HepG2 (cell line): ENCODE data around the gene TASP1. TPM values are rescaled to one million over a fixed set of nuclear protein-coding genes. Genes with fewer than 3 reads are reported as not detected.

ENCODE experiments used
- ATAC-seq: fragments of 200-7000 bp; cut with Tn5 transposase; 3 replicates; pipeline ENCODE4 v1.9.1; 2020; ENCODE audit warnings: mild to moderate bottlenecking, moderate library complexity
- BruUV-seq: library from RNA; stranded (reverse); fragments of 400-500 nt; replicated peaks from 2 replicates; lab custom pipeline; 2021; lab: Mats Ljungman, UMichigan
- CTCF ChIA-PET: fragments of 300-600 bp; formaldehyde crosslinking; extraction: SDS; loops from one replicate; lab custom pipeline; 2021; ENCODE audit warnings: low total read pairs, inconsistent platforms, low intra/inter-chr PET ratio; lab: Yijun Ruan, JAX
- POLR2A ChIA-PET: fragments of 350-600 bp; sonication (Branson Sonifier 250); formaldehyde crosslinking; loops from one replicate; lab custom pipeline; 2020; ENCODE audit warnings: antibody characterized with exemption, inconsistent platforms; lab: Yijun Ruan, JAX
- DNase-seq: peaks from one replicate; pipeline ENCODE4 v3.0.0-alpha.2; 2015; ENCODE audit warnings: low spot score
- FAIRE-seq: peaks from 3 replicates; lab custom pipeline; 2011; peaks lifted over from hg19 to GRCh38; lab: Jason Lieb, UNC
- H2AFZ ChIP-seq: one replicate; pipeline ENCODE4 v1.6.1; 2011; ENCODE audit warnings: low read length, inconsistent platforms
- H3K27ac ChIP-seq: fragments of 300-600 bp; 3 replicates; pipeline ENCODE4 v1.8.0; 2011; ENCODE audit warnings: mixed run types, mild to moderate bottlenecking, mixed read lengths, low read length, inconsistent platforms; ENCODE audit not compliant: insufficient read depth; ENCODE audit errors: extremely low read length
- H3K27me3 ChIP-seq, 2 experiments: fragments of 200-600 bp in 1 of 2; 2 replicates in 1 of 2; 3 replicates in 1 of 2; pipeline versions ENCODE4 v1.6.0 to v1.8.0; 2011; ENCODE audit warnings: low read length in 2 of 2, mild to moderate bottlenecking in 2 of 2, moderate library complexity in 2 of 2, inconsistent platforms in 1 of 2; ENCODE audit not compliant: insufficient read depth in 2 of 2, control insufficient read depth in 1 of 2
- H3K36me3 ChIP-seq, 2 experiments: fragments of 200-600 bp in 1 of 2; replicated peaks in 1 of 2; 2 replicates in 1 of 2; 3 replicates in 1 of 2; pipeline versions ENCODE4 v1.5.1 to v1.8.0; 2011; ENCODE audit warnings: low read length in 2 of 2, inconsistent platforms in 1 of 2; ENCODE audit not compliant: insufficient read depth in 2 of 2, control insufficient read depth in 1 of 2
- H3K4me1 ChIP-seq: 2 replicates; pipeline ENCODE4 v1.5.1; 2012; ENCODE audit warnings: low read length, inconsistent platforms; ENCODE audit not compliant: insufficient read depth
- H3K4me2 ChIP-seq: 2 replicates; pipeline ENCODE4 v1.6.0; 2011; ENCODE audit warnings: low read depth, low read length, inconsistent platforms
- H3K4me3 ChIP-seq, 3 experiments: fragments of 200-600 bp in 1 of 3; sonication (generic), shearing (Covaris generic) in 1 of 3; replicated peaks in 1 of 3; 2 replicates each; pipeline ENCODE4 v1.5.1; 2011 to 2016; ENCODE audit warnings: low read length in 3 of 3, inconsistent platforms in 2 of 3, low read depth in 2 of 3, mild to moderate bottlenecking in 2 of 3, control low read depth in 1 of 3, mixed read lengths in 1 of 3; ENCODE audit not compliant: insufficient read depth in 1 of 3
- H3K79me2 ChIP-seq: one replicate; pipeline ENCODE4 v1.6.1; 2011; ENCODE audit warnings: low read length, inconsistent platforms; ENCODE audit not compliant: insufficient read depth
- H3K9ac ChIP-seq: 2 replicates; pipeline ENCODE4 v1.6.0; 2011; ENCODE audit warnings: mild to moderate bottlenecking, low read depth, low read length, inconsistent platforms; ENCODE audit not compliant: insufficient read depth
- H3K9me3 ChIP-seq: 2 replicates; pipeline ENCODE4 v1.5.1; 2012; ENCODE audit warnings: mild to moderate bottlenecking, low read length
- H4K20me1 ChIP-seq: 2 replicates; pipeline ENCODE4 v1.6.0; 2011; ENCODE audit warnings: inconsistent platforms, mild to moderate bottlenecking, low read length, moderate library complexity; ENCODE audit not compliant: insufficient read depth
- ATF1 ChIP-seq: IDR thresholded peaks from 2 replicates; pipeline ENCODE4 v1.6.1; 2016; ENCODE audit warnings: mild to moderate bottlenecking, control low read depth
- CEBPG ChIP-seq: IDR thresholded peaks from 2 replicates; pipeline ENCODE4 v1.6.1; 2016
- FOXA1 ChIP-seq, 2 experiments: fragments of 450-650 bp in 1 of 2; sonication (generic) in 1 of 2; formaldehyde crosslinking in 1 of 2; IDR thresholded peaks; 2 replicates each; pipeline versions ENCODE4 v1.4.0 to v1.6.1; 2016 to 2020; ENCODE audit warnings: missing genetic modification reagents in 1 of 2
- JUNB ChIP-seq: sonication (generic); formaldehyde crosslinking; IDR thresholded peaks from 2 replicates; pipeline ENCODE4 v1.8.0; 2022; ENCODE audit warnings: missing genetic modification reagents, mild to moderate bottlenecking, borderline replicate concordance
- JUND ChIP-seq: sonication (generic); formaldehyde crosslinking; IDR thresholded peaks from 2 replicates; pipeline ENCODE4 v1.8.0; 2022; ENCODE audit warnings: mild to moderate bottlenecking, missing genetic modification reagents
- KLF9 ChIP-seq: IDR thresholded peaks from 2 replicates; pipeline ENCODE4 v1.6.1; 2016; ENCODE audit warnings: low read depth
- SCMH1 ChIP-seq: sonication (generic); formaldehyde crosslinking; IDR thresholded peaks from 2 replicates; pipeline ENCODE4 v1.9.0; 2021; ENCODE audit warnings: missing genetic modification reagents, mild to moderate bottlenecking, borderline replicate concordance
- SIX1 ChIP-seq: sonication (generic); formaldehyde crosslinking; IDR thresholded peaks from 2 replicates; pipeline ENCODE4 v1.4.0; 2020; ENCODE audit warnings: missing genetic modification reagents, borderline replicate concordance
- TCF12 ChIP-seq, 2 experiments: fragments of 450-650 bp in 1 of 2; sonication (generic) in 1 of 2; formaldehyde crosslinking in 1 of 2; IDR thresholded peaks; 2 replicates each; pipeline versions ENCODE4 v1.6.1 to v1.8.0; 2017 to 2022; ENCODE audit warnings: antibody characterized with exemption in 1 of 2, mild to moderate bottlenecking in 1 of 2, missing genetic modification reagents in 1 of 2, moderate library complexity in 1 of 2
- ZFP91 ChIP-seq: sonication (generic); formaldehyde crosslinking; IDR thresholded peaks from 2 replicates; pipeline ENCODE4 v1.9.0; 2022; ENCODE audit warnings: missing genetic modification reagents, mild to moderate bottlenecking, borderline replicate concordance
- ZNF776 ChIP-seq: sonication (generic); formaldehyde crosslinking; IDR thresholded peaks from 2 replicates; pipeline ENCODE4 v1.4.0; 2020; ENCODE audit warnings: mild to moderate bottlenecking, missing genetic modification reagents
- WGBS: methylation state at CpG from one replicate; pipeline ENCODE4 v1.1.6; 2017; ENCODE audit warnings: low lambda C conversion rate; 5-methylcytosine and 5-hydroxymethylcytosine counted together
- in situ Hi-C: cut with HindIII; loops from 2 replicates; pipeline ENCODE4 v1.10.0; 2017; ENCODE audit warnings: low pct_unique_long_range_greater_than_20kb; ENCODE audit not compliant: extremely low pct_ligation_motif_present
- intact Hi-C: fragments of 100-400 bp; cut with micrococcal nuclease; formaldehyde crosslinking; loops from one replicate; pipeline ENCODE4 v1.10.0; 2022; ENCODE audit not compliant: unreplicated experiment
- polyA plus RNA-seq, 8 experiments: library from polyadenylated mRNA; depleted of rRNA in 3 of 8; stranded (reverse) in 7 of 8; unstranded in 1 of 8; fragments of >200 nt; fragmentation: Illumina TruSeq in 4 of 8; extraction: Trizol in 4 of 8; gene quantifications; 2 replicates each; pipeline versions ENCODE4 v1.2.1 to v1.2.3, GENCODE V29; 2011 to 2016; ENCODE audit warnings: low read depth in 4 of 8, missing spikeins in 1 of 8, mixed read lengths in 1 of 8; ENCODE audit not compliant: insufficient read depth in 1 of 8
- total RNA-seq, 5 experiments: library from RNA; depleted of rRNA; stranded (reverse); fragments of >200 nt; fragmentation: Illumina TruSeq; extraction: Trizol; gene quantifications; 2 replicates each; pipeline ENCODE4 v1.2.3, GENCODE V29; 2016; ENCODE audit warnings: low read depth in 1 of 5
- TF ChIP-seq, protein P1 (sequence below): sonication (generic); formaldehyde crosslinking; IDR thresholded peaks from 2 replicates; pipeline ENCODE4 v1.5.0; 2020; ENCODE audit warnings: missing genetic modification reagents, mild to moderate bottlenecking, borderline replicate concordance
- TF ChIP-seq, protein P2 (sequence below): sonication (generic); formaldehyde crosslinking; IDR thresholded peaks from 2 replicates; pipeline ENCODE4 v1.4.0; 2020; ENCODE audit warnings: missing genetic modification reagents

TASP1 gene
- total and polyA plus RNA-seq, 2 of the 13 experiments (the other 11 are each of a cell fraction or from before 2014, with no cell fraction given), result 10.0 to 25.2 TPM

DNA sequence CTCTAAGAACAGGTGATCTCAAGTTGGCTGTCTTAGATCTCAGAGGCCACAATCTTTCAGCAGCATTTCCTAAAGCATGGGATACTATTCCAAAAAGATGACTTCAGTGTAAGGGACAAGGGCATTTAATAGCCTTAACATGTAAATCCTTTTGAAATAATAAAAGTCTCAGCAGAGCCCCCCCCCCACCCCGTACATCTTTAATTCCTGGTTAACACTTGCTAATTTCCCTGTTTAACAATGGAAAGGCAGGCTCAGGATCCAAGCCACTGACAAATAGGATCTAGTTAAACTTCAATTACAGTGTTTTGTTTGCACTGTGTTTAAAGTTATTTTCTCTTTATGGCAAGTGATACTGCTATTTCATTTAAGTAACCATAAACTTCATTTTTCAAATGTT, 12.0 kb downstream of the TASP1 start:
- no peaks in the 10 kb centered on the region; the same call in 1 of the 2 replicates for H4K20me1 ChIP-seq
- in situ Hi-C loops, result no loop called here
- H3K36me3 ChIP-seq, result peaks cover 12 to 44% of the 10 kb centered on the region in 2 experiments
- CTCF ChIA-PET, result no interaction called here
- no peak overlapping the region for H2AFZ ChIP-seq
- H3K4me2 ChIP-seq, result no peak overlapping the region
- H3K9me3 ChIP-seq, result no peaks in the 10 kb centered on the region
- WGBS, result 98% methylated on average over 1 of the region's 1 CpG
- no peaks in the 10 kb centered on the region for H3K4me1 ChIP-seq
- no peak overlapping the region for H3K27ac ChIP-seq
- TF ChIP-seq ZFP91 (CRISPR knock-in tag) (no peak), ZNF776 (CRISPR knock-in tag) (no peak), TCF12 (IDR thresholded peaks at IDR 0.05) (no peak), TCF12 (CRISPR knock-in tag; IDR thresholded peaks at IDR 0.05) (no peak), JUND (no peak), CEBPG (no peak), JUNB (CRISPR knock-in tag) (no peak), SCMH1 (CRISPR knock-in tag) (no peak), ATF1 (no peak), KLF9 (CRISPR knock-in tag) (no peak), FOXA1 (IDR thresholded peaks at IDR 0.05) (no peak), FOXA1 (CRISPR knock-in tag; IDR thresholded peaks at IDR 0.05) (no peak), SIX1 (CRISPR knock-in tag) (no peak)
- TF ChIP-seq, protein P1, sequence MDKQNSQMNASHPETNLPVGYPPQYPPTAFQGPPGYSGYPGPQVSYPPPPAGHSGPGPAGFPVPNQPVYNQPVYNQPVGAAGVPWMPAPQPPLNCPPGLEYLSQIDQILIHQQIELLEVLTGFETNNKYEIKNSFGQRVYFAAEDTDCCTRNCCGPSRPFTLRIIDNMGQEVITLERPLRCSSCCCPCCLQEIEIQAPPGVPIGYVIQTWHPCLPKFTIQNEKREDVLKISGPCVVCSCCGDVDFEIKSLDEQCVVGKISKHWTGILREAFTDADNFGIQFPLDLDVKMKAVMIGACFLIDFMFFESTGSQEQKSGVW, result no peak
- TF ChIP-seq, protein P2, sequence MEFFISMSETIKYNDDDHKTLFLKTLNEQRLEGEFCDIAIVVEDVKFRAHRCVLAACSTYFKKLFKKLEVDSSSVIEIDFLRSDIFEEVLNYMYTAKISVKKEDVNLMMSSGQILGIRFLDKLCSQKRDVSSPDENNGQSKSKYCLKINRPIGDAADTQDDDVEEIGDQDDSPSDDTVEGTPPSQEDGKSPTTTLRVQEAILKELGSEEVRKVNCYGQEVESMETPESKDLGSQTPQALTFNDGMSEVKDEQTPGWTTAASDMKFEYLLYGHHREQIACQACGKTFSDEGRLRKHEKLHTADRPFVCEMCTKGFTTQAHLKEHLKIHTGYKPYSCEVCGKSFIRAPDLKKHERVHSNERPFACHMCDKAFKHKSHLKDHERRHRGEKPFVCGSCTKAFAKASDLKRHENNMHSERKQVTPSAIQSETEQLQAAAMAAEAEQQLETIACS, result no peak
- peaks cover 7% of the 10 kb centered on the region for H3K79me2 ChIP-seq
- FAIRE-seq, result no peak
- ATAC-seq, result no peak
- intact Hi-C loops, result no loop called here
- POLR2A ChIA-PET, result no interaction called here
- H3K9ac ChIP-seq, result no peak overlapping the region
- H3K27me3 ChIP-seq, result no peaks in the 10 kb centered on the region
- no TSS peak for BruUV-seq
- DNase-seq, result no peak
- no peak overlapping the region for H3K4me3 ChIP-seq
